ENCODE data around the gene PLEKHA5. TPM values are rescaled to one million over a fixed set of nuclear protein-coding genes. Genes with fewer than 3 reads are reported as not detected.

PLEKHA5 gene
- polyA plus RNA-seq, 3 donors, result 0.35 to 0.79 (median 0.41) TPM

DNA sequence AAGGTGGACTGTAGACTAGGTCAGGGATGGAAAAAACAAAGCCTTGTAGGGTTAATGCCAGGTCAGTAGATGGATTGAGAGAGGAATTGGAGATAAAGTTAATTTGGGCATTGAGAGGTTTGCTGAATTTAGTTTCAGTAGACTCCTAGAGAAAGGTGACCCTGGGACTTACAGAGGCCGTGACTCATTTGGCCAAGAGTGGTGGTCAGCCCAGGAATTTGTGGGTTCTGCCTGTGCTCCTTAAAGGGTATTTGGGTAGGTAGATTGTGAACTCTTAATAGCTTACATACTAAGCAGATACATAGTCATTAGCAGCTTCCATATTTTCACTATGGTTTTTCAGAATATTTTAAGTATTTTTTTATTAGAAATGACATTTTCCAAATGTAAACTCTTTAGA lies 21.8 kb downstream of the PLEKHA5 start:
- Histone ChIP-seq H4K20me1 (ENCODE audit: insufficient read depth, low read length) (no peaks in the 10 kb centered on the region), H3K9ac (ENCODE audit: insufficient read depth, low read length, poor library complexity, severe bottlenecking) (no peak overlapping the region), H3K9me3 (replicated peaks in 1 of 2; ENCODE audit: control insufficient read depth in 1 of 2, insufficient read depth in 1 of 2, low read length in 2 of 2) (no peaks in the 10 kb centered on the region), H3K79me2 (ENCODE audit: insufficient read depth, low read length) (no peaks in the 10 kb centered on the region), H3K4me3 (replicated peaks in 1 of 3; ENCODE audit: low read depth in 2 of 3, low read length in 3 of 3) (no peak overlapping the region), H3K27me3 (ENCODE audit: control insufficient read depth in 2 of 2, insufficient read depth in 2 of 2, low read length in 2 of 2) (no peaks in the 10 kb centered on the region), H2AFZ (ENCODE audit: insufficient read depth, low read depth, low read length, poor library complexity, severe bottlenecking) (no peak overlapping the region), H3K27ac (ENCODE audit: low read depth in 1 of 2, low read length in 2 of 2) (no peak overlapping the region), H3K4me2 (replicated peaks; ENCODE audit: extremely low read depth, low read length, poor library complexity, severe bottlenecking) (no peak overlapping the region), H3K4me1 (ENCODE audit: control insufficient read depth in 1 of 2, insufficient read depth in 2 of 2, low read length in 2 of 2) (peaks cover 6 to 11% of the 10 kb centered on the region in 2 donors), H3K36me3 (replicated peaks in 1 of 2; ENCODE audit: control insufficient read depth in 1 of 2, insufficient read depth in 2 of 2, low read length in 2 of 2) (no peaks in the 10 kb centered on the region)
- H3K27me3 Mint-ChIP-seq (ENCODE audit: low read depth in 3 of 3), result peaks cover 0 to 2% (median 0%) of the 10 kb centered on the region in 3 donors
- H3K4me1 Mint-ChIP-seq, result peaks cover 12% of the 10 kb centered on the region
- TF ChIP-seq, protein P1, sequence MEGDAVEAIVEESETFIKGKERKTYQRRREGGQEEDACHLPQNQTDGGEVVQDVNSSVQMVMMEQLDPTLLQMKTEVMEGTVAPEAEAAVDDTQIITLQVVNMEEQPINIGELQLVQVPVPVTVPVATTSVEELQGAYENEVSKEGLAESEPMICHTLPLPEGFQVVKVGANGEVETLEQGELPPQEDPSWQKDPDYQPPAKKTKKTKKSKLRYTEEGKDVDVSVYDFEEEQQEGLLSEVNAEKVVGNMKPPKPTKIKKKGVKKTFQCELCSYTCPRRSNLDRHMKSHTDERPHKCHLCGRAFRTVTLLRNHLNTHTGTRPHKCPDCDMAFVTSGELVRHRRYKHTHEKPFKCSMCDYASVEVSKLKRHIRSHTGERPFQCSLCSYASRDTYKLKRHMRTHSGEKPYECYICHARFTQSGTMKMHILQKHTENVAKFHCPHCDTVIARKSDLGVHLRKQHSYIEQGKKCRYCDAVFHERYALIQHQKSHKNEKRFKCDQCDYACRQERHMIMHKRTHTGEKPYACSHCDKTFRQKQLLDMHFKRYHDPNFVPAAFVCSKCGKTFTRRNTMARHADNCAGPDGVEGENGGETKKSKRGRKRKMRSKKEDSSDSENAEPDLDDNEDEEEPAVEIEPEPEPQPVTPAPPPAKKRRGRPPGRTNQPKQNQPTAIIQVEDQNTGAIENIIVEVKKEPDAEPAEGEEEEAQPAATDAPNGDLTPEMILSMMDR (IDR thresholded peaks at IDR 0.05), result no peak
- H3K36me3 Mint-ChIP-seq, result no peaks in the 10 kb centered on the region
- intact Hi-C loops (cut with micrococcal nuclease), result no loop called here
- H3K4me3 Mint-ChIP-seq, result no peak overlapping the region
- no peak for DNase-seq
- no peak overlapping the region for H3K27ac Mint-ChIP-seq
- WGBS (ENCODE audit: insufficient coverage), result 80% methylated on average over 1 of the region's 1 CpG
- H3K9me3 Mint-ChIP-seq, result peaks cover 0 to 2% (median 0%) of the 10 kb centered on the region in 7 donors

DNA sequence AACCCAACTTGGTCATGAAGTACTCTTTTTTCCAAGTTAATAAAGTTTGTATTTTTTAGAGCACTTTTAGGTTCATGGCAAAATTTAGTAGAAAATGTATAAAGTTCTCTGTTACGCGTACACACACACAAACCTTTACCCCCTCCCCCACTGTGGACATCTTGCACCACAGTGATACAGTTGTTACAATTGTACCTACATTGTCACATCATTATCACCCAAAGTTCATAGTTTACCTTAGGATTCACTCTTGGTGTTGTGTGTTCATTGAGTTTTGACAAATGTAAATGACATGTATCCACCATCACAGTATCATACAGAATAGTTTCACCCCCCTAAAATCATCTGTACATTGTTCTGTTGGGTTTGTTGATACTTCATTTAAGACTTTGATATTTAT lies 23.9 kb downstream of the PLEKHA5 start:
- WGBS (ENCODE audit: insufficient coverage), result no CpG with 5 or more reads among the region's 2 CpGs
- no peaks in the 10 kb centered on the region for H3K36me3 Mint-ChIP-seq
- Histone ChIP-seq H3K4me3 (replicated peaks in 1 of 3; ENCODE audit: low read depth in 2 of 3, low read length in 3 of 3) (no peak overlapping the region), H3K27ac (ENCODE audit: low read depth in 1 of 2, low read length in 2 of 2) (no peak overlapping the region), H3K4me2 (replicated peaks; ENCODE audit: extremely low read depth, low read length, poor library complexity, severe bottlenecking) (no peak overlapping the region), H2AFZ (ENCODE audit: insufficient read depth, low read depth, low read length, poor library complexity, severe bottlenecking) (no peak overlapping the region), H3K27me3 (ENCODE audit: control insufficient read depth in 2 of 2, insufficient read depth in 2 of 2, low read length in 2 of 2) (no peaks in the 10 kb centered on the region), H3K9ac (ENCODE audit: insufficient read depth, low read length, poor library complexity, severe bottlenecking) (no peak overlapping the region), H3K9me3 (replicated peaks in 1 of 2; ENCODE audit: control insufficient read depth in 1 of 2, insufficient read depth in 1 of 2, low read length in 2 of 2) (no peaks in the 10 kb centered on the region), H3K36me3 (replicated peaks in 1 of 2; ENCODE audit: control insufficient read depth in 1 of 2, insufficient read depth in 2 of 2, low read length in 2 of 2) (no peaks in the 10 kb centered on the region), H3K79me2 (ENCODE audit: insufficient read depth, low read length) (no peaks in the 10 kb centered on the region), H4K20me1 (ENCODE audit: insufficient read depth, low read length) (no peaks in the 10 kb centered on the region), H3K4me1 (ENCODE audit: control insufficient read depth in 1 of 2, insufficient read depth in 2 of 2, low read length in 2 of 2) (peaks cover 3 to 9% of the 10 kb centered on the region in 2 donors)
- TF ChIP-seq, protein P1 (IDR thresholded peaks at IDR 0.05), result no peak
- H3K27ac Mint-ChIP-seq, result no peak overlapping the region
- peaks cover 0 to 2% (median 0%) of the 10 kb centered on the region in 3 donors for H3K27me3 Mint-ChIP-seq (ENCODE audit: low read depth in 3 of 3)
- peaks cover 0 to 2% (median 0%) of the 10 kb centered on the region in 7 donors for H3K9me3 Mint-ChIP-seq
- H3K4me3 Mint-ChIP-seq, result no peak overlapping the region
- intact Hi-C loops (cut with micrococcal nuclease), result no loop called here
- peaks cover 9% of the 10 kb centered on the region for H3K4me1 Mint-ChIP-seq
- no peak for DNase-seq
